Stomach (tissue), 9 donors: ENCODE data around the gene TIGD6. TPM values are rescaled to one million over a fixed set of nuclear protein-coding genes. Genes with fewer than 3 reads are reported as not detected.

Experiments
- DNase-seq, 2 donors: peaks; one replicate each; pipeline versions ENCODE4 v3.0.0 to v3.0.0-alpha.2; 2013 to 2019
- H3K27ac ChIP-seq, 5 donors: fragments of 200-600 bp in 4 of 5; sonication (generic) in 4 of 5; one replicate each; pipeline ENCODE4 v1.5.1; 2013 to 2019; ENCODE audit warnings: mild to moderate bottlenecking in 1 of 5, moderate library complexity in 1 of 5
- H3K27me3 ChIP-seq, 3 donors: fragments of 200-600 bp; sonication (generic); one replicate each; pipeline ENCODE4 v1.5.1; 2017 to 2019; ENCODE audit warnings: mixed run types in 1 of 3
- H3K36me3 ChIP-seq, 4 donors: fragments of 200-600 bp; sonication (generic); 1 replicate in 3 of 4; 2 replicates in 1 of 4; pipeline ENCODE4 v1.5.1; 2016 to 2019
- H3K4me1 ChIP-seq, 4 donors: fragments of 200-600 bp; sonication (generic); one replicate each; pipeline ENCODE4 v1.5.1; 2016 to 2019
- H3K4me3 ChIP-seq, 4 donors: fragments of 200-600 bp; sonication (generic) in 3 of 4; one replicate each; pipeline ENCODE4 v1.5.1; 2016 to 2019; ENCODE audit warnings: mild to moderate bottlenecking in 1 of 4
- H3K9me3 ChIP-seq, 4 donors: fragments of 200-600 bp; sonication (generic); one replicate each; pipeline ENCODE4 v1.5.1; 2016 to 2019
- EP300 ChIP-seq: sonication (generic); formaldehyde crosslinking; IDR thresholded peaks from one replicate; pipeline ENCODE4 v1.6.1; 2017; ENCODE audit warnings: antibody characterized with exemption
- POLR2A ChIP-seq, 4 donors: fragments of 450-650 bp; IDR thresholded peaks; one replicate each; pipeline ENCODE4 v1.6.1; 2016; ENCODE audit warnings: antibody characterized with exemption in 4 of 4, control low read depth in 2 of 4, mild to moderate bottlenecking in 1 of 4, moderate library complexity in 1 of 4
- POLR2AphosphoS5 ChIP-seq, 3 donors: sonication (generic); formaldehyde crosslinking; IDR thresholded peaks; one replicate each; pipeline ENCODE4 v1.6.1; 2016; ENCODE audit warnings: antibody characterized with exemption in 3 of 3
- WGBS, 5 donors: extraction: QIAGEN DNeasy Blood & Tissue Kit in 3 of 5; methylation state at CpG; one replicate each; pipeline versions ENCODE4 v1.1.5 to v1.1.7; 2013 to 2018; 5-methylcytosine and 5-hydroxymethylcytosine counted together
- intact Hi-C: fragments of 100-400 bp; cut with DNase I; formaldehyde crosslinking; loops from one replicate; pipeline ENCODE4 v1.15.1; 2023; ENCODE audit warnings: low total_unique reads
- polyA plus RNA-seq, 3 donors: library from polyadenylated mRNA; stranded (reverse); fragments of 200-250 nt; gene quantifications; one replicate each; pipeline ENCODE4 v1.2.3, GENCODE V29; 2013
- total RNA-seq, 5 donors: library from RNA; depleted of rRNA; stranded (reverse); fragments of >200 nt; gene quantifications; one replicate each; pipeline versions ENCODE4 v1.1.0 to v1.2.3, GENCODE V29; 2014 to 2016
- TF ChIP-seq, protein P1 (sequence below), 7 experiments: fragments of 450-650 bp in 4 of 7; fragments of 200-600 bp in 3 of 7; sonication (generic) in 3 of 7; IDR thresholded peaks; one replicate each; pipeline ENCODE4 v1.5.1; 2016 to 2019; ENCODE audit warnings: antibody characterized with exemption in 7 of 7, control low read depth in 2 of 7, mild to moderate bottlenecking in 1 of 7
- donor health status: healthy with polysubstance abuse.
- donor health status: Bipolar disorder and iron deficiency.
- donor health status: healthy.

Gene TIGD6
- total and polyA plus RNA-seq, 8 donors = under 0.01 to 3.3 (median 2.6) TPM; not detected in 1

DNA sequence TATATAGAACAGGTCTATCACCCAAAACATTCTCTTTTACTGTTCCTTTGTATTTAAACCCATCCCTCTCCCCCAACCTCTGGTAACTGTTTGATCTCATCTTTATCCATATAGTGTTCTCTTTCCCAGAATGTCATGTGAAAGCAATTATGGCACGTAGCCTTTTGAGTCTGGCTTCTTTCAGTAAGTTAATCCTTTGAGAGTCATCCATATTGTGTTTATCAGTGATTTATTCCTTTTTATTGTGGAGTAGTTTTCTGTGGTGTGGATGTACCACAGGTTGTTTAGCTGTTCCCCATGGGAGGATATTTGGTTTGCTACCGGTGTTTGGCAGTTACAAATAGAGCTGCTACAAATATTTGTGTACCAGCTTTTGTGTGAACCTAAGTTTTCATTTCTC is 38.1 kb upstream of the TIGD6 start:
- Histone ChIP-seq H3K36me3 (peaks cover 76 to 100% (median 97%) of the 10 kb centered on the region in 4 donors), H3K4me1 (peaks cover 0 to 10% (median 5%) of the 10 kb centered on the region in 4 donors), H3K27me3 (no peaks in the 10 kb centered on the region), H3K27ac (no peak overlapping the region), H3K4me3 (no peak overlapping the region), H3K9me3 (no peaks in the 10 kb centered on the region)
- no peak for TF ChIP-seq POLR2A (IDR thresholded peaks at IDR 0.05)
- TF ChIP-seq POLR2AphosphoS5 (IDR thresholded peaks at IDR 0.05) = no peak
- no peak for TF ChIP-seq EP300
- TF ChIP-seq, protein P1, sequence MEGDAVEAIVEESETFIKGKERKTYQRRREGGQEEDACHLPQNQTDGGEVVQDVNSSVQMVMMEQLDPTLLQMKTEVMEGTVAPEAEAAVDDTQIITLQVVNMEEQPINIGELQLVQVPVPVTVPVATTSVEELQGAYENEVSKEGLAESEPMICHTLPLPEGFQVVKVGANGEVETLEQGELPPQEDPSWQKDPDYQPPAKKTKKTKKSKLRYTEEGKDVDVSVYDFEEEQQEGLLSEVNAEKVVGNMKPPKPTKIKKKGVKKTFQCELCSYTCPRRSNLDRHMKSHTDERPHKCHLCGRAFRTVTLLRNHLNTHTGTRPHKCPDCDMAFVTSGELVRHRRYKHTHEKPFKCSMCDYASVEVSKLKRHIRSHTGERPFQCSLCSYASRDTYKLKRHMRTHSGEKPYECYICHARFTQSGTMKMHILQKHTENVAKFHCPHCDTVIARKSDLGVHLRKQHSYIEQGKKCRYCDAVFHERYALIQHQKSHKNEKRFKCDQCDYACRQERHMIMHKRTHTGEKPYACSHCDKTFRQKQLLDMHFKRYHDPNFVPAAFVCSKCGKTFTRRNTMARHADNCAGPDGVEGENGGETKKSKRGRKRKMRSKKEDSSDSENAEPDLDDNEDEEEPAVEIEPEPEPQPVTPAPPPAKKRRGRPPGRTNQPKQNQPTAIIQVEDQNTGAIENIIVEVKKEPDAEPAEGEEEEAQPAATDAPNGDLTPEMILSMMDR (IDR thresholded peaks at IDR 0.05) = no peak
- peak in 1 of 2 donors; percentile 34 for DNase-seq
- WGBS, 5 donors = 51 to 65% (median 58%) methylated on average over 2 of the region's 2 CpGs
- intact Hi-C loops = no loop called here

DNA sequence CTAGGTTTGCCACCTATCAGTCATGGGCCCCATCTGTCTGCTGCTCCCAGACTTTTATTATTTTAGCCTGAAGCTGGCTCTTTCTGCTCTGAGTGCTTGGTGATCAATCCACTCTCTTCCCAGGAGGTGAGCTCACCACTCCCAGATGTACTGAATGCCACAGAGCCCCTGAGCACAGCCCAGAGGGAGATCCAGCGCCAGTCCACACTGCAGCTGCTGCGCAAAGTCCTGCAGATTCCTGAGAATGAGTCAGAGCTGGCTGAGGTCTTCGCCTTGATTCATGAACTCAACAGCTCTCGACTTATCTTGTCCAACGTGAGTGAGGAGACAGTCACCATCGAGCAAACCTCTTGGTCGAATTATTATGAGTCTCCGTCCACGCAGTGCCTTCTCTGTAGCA is 36.1 kb upstream of the TIGD6 start:
- TF ChIP-seq, protein P1 (IDR thresholded peaks at IDR 0.05) = no peak
- TF ChIP-seq POLR2AphosphoS5 (IDR thresholded peaks at IDR 0.05) = no peak
- no peak for TF ChIP-seq EP300
- no peak for TF ChIP-seq POLR2A (IDR thresholded peaks at IDR 0.05)
- H3K36me3 ChIP-seq = peaks cover 78 to 100% (median 97%) of the 10 kb centered on the region in 4 donors

DNA sequence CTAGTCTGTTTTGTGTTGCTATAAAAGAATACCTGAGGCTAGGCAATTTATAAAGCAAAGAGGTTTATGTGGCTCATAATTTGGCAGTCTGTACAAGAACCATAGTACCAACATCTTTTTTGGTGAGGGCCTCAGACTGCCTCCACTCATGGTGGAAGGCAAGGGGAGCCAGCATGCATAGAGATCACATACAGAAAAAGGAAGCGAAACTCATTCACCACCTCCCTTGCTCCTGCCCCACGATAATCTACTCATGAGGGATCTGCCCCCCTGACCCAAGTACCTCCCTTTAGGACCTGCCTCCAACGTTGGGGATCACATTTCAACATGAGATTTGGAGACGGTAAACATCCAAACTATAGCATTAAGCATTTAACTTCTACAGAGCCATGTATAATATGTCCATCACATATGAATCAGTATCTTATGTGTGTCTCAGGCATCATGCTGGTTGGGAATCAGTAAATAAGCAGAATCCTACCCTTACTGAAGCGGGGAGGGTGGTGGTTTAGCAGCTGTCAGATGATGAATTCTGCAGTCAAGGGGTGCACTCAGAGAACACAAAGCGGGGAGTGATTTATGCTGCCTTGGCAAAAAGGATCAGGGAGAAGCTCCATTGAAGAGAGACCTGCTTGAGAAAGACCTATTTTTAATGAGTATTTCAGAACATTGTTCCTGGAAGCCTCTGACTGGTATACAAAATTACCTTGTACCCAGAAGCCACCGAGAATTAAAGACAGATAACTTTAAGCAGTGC is 34.9 kb upstream of the TIGD6 start:
- Histone ChIP-seq H3K36me3 (peaks cover 78 to 100% (median 97%) of the 10 kb centered on the region in 4 donors), H3K27me3 (no peaks in the 10 kb centered on the region), H3K27ac (no peak overlapping the region), H3K4me1 (peaks cover 0 to 5% (median 2%) of the 10 kb centered on the region in 4 donors), H3K4me3 (no peak overlapping the region), H3K9me3 (no peaks in the 10 kb centered on the region)
- 74 to 85% (median 79%) methylated on average over 7 of the region's 7 CpGs for WGBS, 5 donors
- intact Hi-C loops = no loop called here
- no peak for TF ChIP-seq EP300
- TF ChIP-seq, protein P1 (IDR thresholded peaks at IDR 0.05) = no peak
- TF ChIP-seq POLR2AphosphoS5 (IDR thresholded peaks at IDR 0.05) = no peak
- no peak for TF ChIP-seq POLR2A (IDR thresholded peaks at IDR 0.05)
- no peak for DNase-seq

More for the DNA sequence above, 36.1 kb upstream of the TIGD6 start:
- Histone ChIP-seq H3K27me3 (no peaks in the 10 kb centered on the region), H3K4me3 (no peak overlapping the region), H3K4me1 (peaks cover 0 to 5% (median 2%) of the 10 kb centered on the region in 4 donors), H3K9me3 (no peaks in the 10 kb centered on the region), H3K27ac (peak overlapping the region in 1 of 5 donors; percentile 20)
- DNase-seq = no peak
- WGBS, 5 donors = 77 to 91% (median 87%) methylated on average over 8 to 9 of the region's 9 CpGs
- intact Hi-C loops = no loop called here

GRCh38 chr5:150034662-150035061 is 34.2 kb upstream of the TIGD6 start:
- DNase-seq = peak in 1 of 2 donors; percentile 33
- intact Hi-C loops = no loop called here
- TF ChIP-seq POLR2AphosphoS5 (IDR thresholded peaks at IDR 0.05) (no peak), POLR2A (IDR thresholded peaks at IDR 0.05) (no peak), EP300 (no peak)
- TF ChIP-seq, protein P1 (IDR thresholded peaks at IDR 0.05) = no peak
- Histone ChIP-seq H3K4me3 (no peak overlapping the region), H3K4me1 (peaks cover 0 to 5% (median 2%) of the 10 kb centered on the region in 4 donors), H3K36me3 (peaks cover 78 to 100% (median 97%) of the 10 kb centered on the region in 4 donors), H3K9me3 (no peaks in the 10 kb centered on the region), H3K27me3 (no peaks in the 10 kb centered on the region), H3K27ac (no peak overlapping the region)
- WGBS, 5 donors = 71 to 84% (median 79%) methylated on average over 4 of the region's 4 CpGs
